SH-SY5Y (cell line): ENCODE measurements around the gene MACROD2.

Experiments used
- GATA2 ChIP-seq: IDR thresholded peaks from 2 replicates; pipeline ENCODE4 v1.6.1; 2011; ENCODE audit warnings: mild to moderate bottlenecking, low read depth, low read length
- GATA3 ChIP-seq: IDR thresholded peaks from 2 replicates; pipeline ENCODE4 v1.6.1; 2011; ENCODE audit warnings: low read depth, mild to moderate bottlenecking, low read length, moderate library complexity

Gene MACROD2

DNA sequence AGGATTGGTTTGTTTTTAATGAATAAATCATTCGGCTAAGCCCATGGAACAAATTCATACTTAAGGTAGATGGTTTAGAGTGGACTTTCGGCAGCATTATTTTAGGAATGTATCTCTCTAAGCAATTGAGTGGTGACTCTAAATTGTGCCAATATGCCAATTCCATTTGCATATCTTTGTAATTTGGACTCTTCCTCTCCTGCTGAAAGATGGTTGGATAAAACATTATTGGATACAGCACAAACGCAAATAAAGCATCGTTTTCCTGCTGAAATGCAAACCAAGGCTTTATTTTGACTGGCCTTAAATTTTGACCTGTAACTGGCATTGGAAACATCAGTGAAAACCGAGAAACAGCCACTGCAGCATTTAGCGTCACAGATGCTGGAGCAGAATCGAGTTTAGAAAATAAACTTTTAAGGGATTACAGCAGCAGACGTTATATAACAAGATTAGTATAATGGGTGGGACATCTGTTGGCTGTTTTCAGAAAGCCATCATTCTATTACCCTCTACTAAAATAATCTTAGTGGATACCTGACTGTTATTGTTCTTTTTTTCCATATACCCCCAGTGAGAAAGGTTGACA is 1852.0 kb downstream of the MACROD2 start:
- TF ChIP-seq GATA3: no peak
- no peak for TF ChIP-seq GATA2

GRCh38 chr20:15848126-15848525 is 1852.8 kb downstream of the MACROD2 start:
- TF ChIP-seq GATA2: no peak
- no peak for TF ChIP-seq GATA3

GRCh38 chr20:15848995-15849610 is 1853.8 kb downstream of the MACROD2 start:
- TF ChIP-seq GATA2 (no peak), GATA3 (no peak)

- TF ChIP-seq GATA2: no peak
- no peak for TF ChIP-seq GATA3
Measured at GRCh38 chr20:15851576-15852215, 1856.4 kb downstream of the MACROD2 start.

DNA sequence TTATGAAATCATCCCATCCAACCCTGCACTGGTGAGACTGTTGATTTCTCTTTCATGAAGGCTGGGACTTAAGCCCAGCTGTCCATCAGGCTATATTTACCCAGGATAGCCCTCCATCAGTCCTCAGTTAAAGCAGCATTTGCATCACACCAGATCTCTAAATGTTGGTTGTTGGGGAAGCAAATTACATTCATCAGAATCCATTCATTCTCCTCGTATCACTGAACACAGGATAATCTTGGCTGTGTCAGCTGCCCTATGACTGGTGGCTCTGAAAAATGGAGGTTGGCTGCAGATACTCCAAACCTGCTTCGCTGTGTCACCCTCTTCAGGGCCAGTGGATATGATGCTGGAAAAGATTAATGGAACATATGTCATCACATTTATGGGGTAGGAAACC is 1859.6 kb downstream of the MACROD2 start:
- no peak for TF ChIP-seq GATA2
- TF ChIP-seq GATA3: no peak

- no peak for TF ChIP-seq GATA2
- TF ChIP-seq GATA3: no peak
Measured at GRCh38 chr20:15857173-15857784, 1862.0 kb downstream of the MACROD2 start.

DNA sequence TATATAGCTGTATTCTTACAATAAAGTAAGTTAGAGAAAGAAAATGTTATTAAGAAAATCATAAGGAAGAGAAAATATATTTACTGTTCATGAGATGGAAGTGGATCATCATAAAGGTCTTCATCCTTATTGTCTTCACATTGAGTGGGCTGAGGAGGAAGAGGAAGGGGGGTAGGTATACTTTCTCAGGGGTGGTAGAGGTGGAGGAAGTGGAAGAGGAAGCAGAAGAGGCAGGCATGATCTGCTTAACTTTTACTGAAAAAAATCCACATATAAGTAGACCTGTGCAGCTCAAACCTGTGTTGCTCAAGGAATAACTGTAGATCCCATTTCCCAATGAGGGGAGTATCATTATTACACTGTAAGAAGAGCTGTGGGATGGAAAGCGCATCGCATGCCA is 1863.7 kb downstream of the MACROD2 start:
- TF ChIP-seq GATA2: no peak
- TF ChIP-seq GATA3: no peak

- no peak for TF ChIP-seq GATA3
- TF ChIP-seq GATA2: no peak
Measured at GRCh38 chr20:15860850-15861249, 1865.5 kb downstream of the MACROD2 start.

GRCh38 chr20:15862178-15862577 is 1866.9 kb downstream of the MACROD2 start:
- TF ChIP-seq GATA2: no peak

DNA sequence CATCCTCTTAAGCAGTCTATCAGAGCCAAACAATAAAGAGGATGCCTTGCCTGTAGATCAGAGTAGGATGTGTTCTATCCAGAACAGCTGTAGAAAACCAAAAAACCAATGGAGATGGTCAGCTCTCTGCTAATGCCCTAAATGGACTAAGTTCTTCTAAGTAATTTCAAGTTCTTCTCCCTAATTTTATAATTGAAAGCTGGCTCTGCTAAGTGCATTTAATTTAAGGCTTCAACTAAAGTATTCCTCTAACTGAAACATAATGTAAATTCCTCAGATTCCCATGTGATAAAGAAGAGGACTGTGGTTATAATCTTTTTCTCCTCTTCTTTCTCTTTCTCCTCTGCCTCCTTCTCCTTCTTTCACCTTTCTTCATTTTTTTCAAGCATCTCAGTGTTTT is 1868.4 kb downstream of the MACROD2 start:
- no peak for TF ChIP-seq GATA3
- no peak for TF ChIP-seq GATA2

DNA sequence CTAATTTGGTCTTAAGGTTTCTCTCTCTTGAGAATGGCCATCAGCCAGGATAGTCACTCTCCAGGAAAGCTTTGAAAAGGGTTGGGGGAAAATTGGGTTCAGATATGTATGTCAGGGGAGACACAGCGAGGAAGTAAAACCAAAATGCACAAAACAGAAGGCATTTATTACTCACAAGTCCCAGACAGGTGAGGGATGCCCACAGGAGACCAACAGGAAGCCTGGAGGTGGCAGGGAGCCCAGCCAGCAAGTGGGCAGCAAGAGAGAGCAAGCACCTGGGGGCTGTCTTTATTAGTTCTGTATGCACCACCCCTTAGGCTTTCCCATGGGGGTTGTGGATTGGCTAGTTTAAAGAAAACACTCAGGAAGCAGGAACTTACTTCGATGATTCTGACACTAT is 1870.2 kb downstream of the MACROD2 start:
- TF ChIP-seq GATA3 (no peak), GATA2 (no peak)

GRCh38 chr20:15866916-15867730 is 1871.8 kb downstream of the MACROD2 start:
- TF ChIP-seq GATA3 (no peak), GATA2 (no peak)

GRCh38 chr20:15867899-15868298 is 1872.6 kb downstream of the MACROD2 start:
- TF ChIP-seq GATA2: no peak
- no peak for TF ChIP-seq GATA3

DNA sequence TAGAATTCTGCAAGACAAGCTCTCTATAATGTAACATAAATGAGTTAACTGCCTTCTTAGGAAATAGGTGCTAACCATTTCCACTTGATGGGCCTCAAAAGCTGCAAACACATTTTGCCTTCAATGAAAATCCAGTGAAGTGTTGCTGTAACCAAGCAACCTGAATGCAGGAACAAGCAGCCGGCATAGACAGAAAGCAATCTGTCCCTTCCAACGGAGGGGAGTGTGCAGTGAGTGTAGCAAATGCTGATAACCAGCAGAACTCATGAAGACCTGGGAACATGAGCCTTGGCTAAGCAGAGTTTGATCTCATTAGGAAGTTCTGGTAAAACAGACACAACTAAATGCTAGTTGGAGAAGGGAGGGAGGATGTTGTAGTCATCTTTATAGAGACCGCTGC is 1880.1 kb downstream of the MACROD2 start:
- no peak for TF ChIP-seq GATA2
- no peak for TF ChIP-seq GATA3

DNA sequence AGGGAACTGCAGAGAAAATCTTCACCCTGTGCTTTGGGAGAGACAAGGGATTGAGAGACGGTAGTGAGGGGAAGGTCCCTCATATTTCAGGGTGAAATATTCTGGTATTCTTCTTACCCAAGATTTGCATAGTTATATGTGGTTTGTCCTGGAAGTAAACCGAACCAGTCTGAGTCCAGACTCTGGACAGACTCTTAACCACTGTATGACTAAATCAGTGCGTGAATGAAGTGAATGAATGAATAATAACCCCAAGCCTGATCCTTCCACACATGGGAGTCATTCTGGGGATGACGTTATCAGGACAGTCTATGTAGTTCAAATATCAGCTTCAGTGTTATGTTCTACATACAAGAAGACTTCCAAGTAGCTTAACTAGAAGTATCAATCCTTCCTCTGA is 1887.2 kb downstream of the MACROD2 start:
- TF ChIP-seq GATA3 (no peak), GATA2 (no peak)
